GM23338 (cell line): ENCODE measurements around the gene NIBAN1. TPM values are rescaled to one million over a fixed set of nuclear protein-coding genes. Genes with fewer than 3 reads are reported as not detected.

Source experiments
- ATAC-seq: fragments of 200-7000 bp; cut with Tn5 transposase; 3 replicates; pipeline ENCODE4 v1.9.1; 2020
- DNase-seq: peaks from one replicate; pipeline ENCODE4 v3.0.0-alpha.2; 2015; ENCODE audit warnings: low spot score
- H2AFZ ChIP-seq: fragments of 200-600 bp; sonication (generic); 2 replicates; pipeline ENCODE4 v1.8.0; 2016; ENCODE audit warnings: antibody characterized with exemption, mild to moderate bottlenecking, moderate library complexity
- H3F3A ChIP-seq: fragments of 200-600 bp; sonication (generic); replicated peaks from 2 replicates; pipeline ENCODE4 v1.8.0; 2017; ENCODE audit warnings: antibody characterized with exemption, mixed run types, low read depth
- H3K27ac ChIP-seq: fragments of 200-600 bp; sonication (generic); 2 replicates; pipeline ENCODE4 v1.6.1; 2016; ENCODE audit warnings: low read depth
- H3K27me3 ChIP-seq: fragments of 200-600 bp; sonication (generic); 2 replicates; pipeline ENCODE4 v1.8.0; 2016; ENCODE audit warnings: mild to moderate bottlenecking, mixed run types, moderate library complexity; ENCODE audit not compliant: insufficient read depth
- H3K36me3 ChIP-seq: fragments of 200-600 bp; sonication (generic); 2 replicates; pipeline ENCODE4 v1.8.0; 2016; ENCODE audit warnings: mild to moderate bottlenecking; ENCODE audit not compliant: insufficient read depth
- H3K4me1 ChIP-seq: fragments of 200-600 bp; sonication (generic); 2 replicates; pipeline ENCODE4 v1.8.0; 2016; ENCODE audit warnings: mild to moderate bottlenecking, moderate library complexity; ENCODE audit not compliant: insufficient read depth
- H3K4me2 ChIP-seq: fragments of 200-600 bp; sonication (generic); 2 replicates; pipeline ENCODE4 v1.7.1; 2017; ENCODE audit warnings: mixed run types
- H3K4me3 ChIP-seq: fragments of 200-600 bp; sonication (generic); 2 replicates; pipeline ENCODE4 v1.6.1; 2016; ENCODE audit warnings: mixed run types
- H3K79me2 ChIP-seq: fragments of 200-600 bp; sonication (generic); replicated peaks from 2 replicates; pipeline ENCODE4 v1.8.0; 2017; ENCODE audit warnings: mild to moderate bottlenecking; ENCODE audit not compliant: insufficient read depth
- H3K9me2 ChIP-seq: fragments of 200-600 bp; sonication (generic); 2 replicates; pipeline ENCODE4 v1.8.0; 2017; ENCODE audit not compliant: insufficient read depth
- H4K20me1 ChIP-seq: fragments of 200-600 bp; sonication (generic); replicated peaks from 2 replicates; pipeline ENCODE4 v1.8.0; 2017; ENCODE audit warnings: mild to moderate bottlenecking; ENCODE audit not compliant: insufficient read depth
- H3K27ac Mint-ChIP-seq: 2 replicates; pipeline ENCODE4 v1.8.0; 2020; ENCODE audit warnings: inconsistent platforms, mild to moderate bottlenecking, moderate library complexity, mixed read lengths
- H3K27me3 Mint-ChIP-seq: 3 replicates; pipeline ENCODE4 v1.8.0; 2022; ENCODE audit warnings: low read depth, mild to moderate bottlenecking, moderate library complexity, mixed read lengths, inconsistent platforms; ENCODE audit not compliant: insufficient read depth, poor library complexity
- H3K36me3 Mint-ChIP-seq: 3 replicates; pipeline ENCODE4 v1.8.0; 2021; ENCODE audit warnings: low read depth, mild to moderate bottlenecking, inconsistent platforms, moderate library complexity, mixed read lengths
- H3K4me1 Mint-ChIP-seq: 3 replicates; pipeline ENCODE4 v1.8.0; 2020; ENCODE audit warnings: mild to moderate bottlenecking, inconsistent platforms, mixed read lengths
- H3K4me3 Mint-ChIP-seq: 3 replicates; pipeline ENCODE4 v1.8.0; 2021; ENCODE audit warnings: moderate library complexity, mild to moderate bottlenecking, inconsistent platforms, mixed read lengths
- H3K9me3 Mint-ChIP-seq: 3 replicates; pipeline ENCODE4 v1.8.0; 2020; ENCODE audit warnings: moderate library complexity, mild to moderate bottlenecking, inconsistent platforms, mixed read lengths
- CTCF ChIP-seq, 2 experiments: fragments of 200-600 bp in 1 of 2; sonication (generic) in 1 of 2; conservative IDR thresholded peaks; 2 replicates each; pipeline versions ENCODE4 v1.5.1 to v1.6.1; 2016 to 2017; ENCODE audit warnings: antibody characterized with exemption in 2 of 2, low read depth in 2 of 2, mild to moderate bottlenecking in 2 of 2, moderate library complexity in 1 of 2
- ETS1 ChIP-seq: IDR thresholded peaks from 2 replicates; pipeline ENCODE4 v1.6.1; 2016; ENCODE audit warnings: antibody characterized with exemption
- EZH2phosphoT487 ChIP-seq: fragments of 200-600 bp; sonication (generic); IDR thresholded peaks from one replicate; pipeline ENCODE4 v1.8.1; 2018; ENCODE audit warnings: antibody characterized with exemption; ENCODE audit not compliant: unreplicated experiment
- NANOG ChIP-seq: IDR thresholded peaks from 2 replicates; pipeline ENCODE4 v1.6.1; 2016; ENCODE audit warnings: antibody characterized with exemption, borderline replicate concordance
- POLR2AphosphoS5 ChIP-seq: IDR thresholded peaks from 2 replicates; pipeline ENCODE4 v1.6.1; 2016; ENCODE audit warnings: antibody characterized with exemption, low read depth
- STAT1 ChIP-seq: IDR thresholded peaks from one replicate; pipeline ENCODE4 v1.6.1; 2016; ENCODE audit warnings: antibody characterized with exemption; ENCODE audit not compliant: unreplicated experiment
- ZNF114 ChIP-seq: fragments of 250-450 bp; sonication (Bioruptor Pico); IDR thresholded peaks from 2 replicates; pipeline ENCODE4 v1.5.0; 2020; ENCODE audit warnings: mild to moderate bottlenecking, moderate library complexity
- ZNF462 ChIP-seq: fragments of 250-450 bp; sonication (Bioruptor Pico); IDR thresholded peaks from 2 replicates; pipeline ENCODE4 v1.5.0; 2020; ENCODE audit warnings: mild to moderate bottlenecking, moderate library complexity
- polyA plus RNA-seq: library from polyadenylated mRNA; unstranded; fragments of >200 nt; fragmentation: Nextera tagmentation; extraction: Ambion mirVana; gene quantifications from 2 replicates; pipeline ENCODE4 v1.2.1, GENCODE V29; 2016
- total RNA-seq: library from RNA; depleted of rRNA; stranded (reverse); fragments of >200 nt; shearing (Covaris generic); gene quantifications from 2 replicates; pipeline ENCODE4 v1.2.3, GENCODE V29; 2014

Gene NIBAN1
- total and polyA plus RNA-seq, 2 experiments from 2014 or later: 5.5 to 12.3 TPM

GRCh38 chr1:184965439-184965838, 8.9 kb downstream of the NIBAN1 start:
- ATAC-seq: no peak
- Histone ChIP-seq H3K79me2 (0 out of 2 replicates have a peak, but pooled peaks cover 10% of the 10 kb centered on the region), H3K27me3 (no peaks in the 10 kb centered on the region), H3K4me2 (no peak overlapping the region), H3K9me2 (no peaks in the 10 kb centered on the region), H2AFZ (no peak overlapping the region), H3F3A (no peaks in the 10 kb centered on the region), H4K20me1 (no peaks in the 10 kb centered on the region), H3K4me1 (no peaks in the 10 kb centered on the region), H3K27ac (no peak overlapping the region), H3K36me3 (no peaks in the 10 kb centered on the region), H3K4me3 (no peak overlapping the region)
- Mint-ChIP-seq H3K36me3 (no peaks in the 10 kb centered on the region; the same call in 2 of the 3 replicates), H3K27me3 (no peaks in the 10 kb centered on the region), H3K27ac (no peak overlapping the region), H3K4me1 (peaks cover 2% of the 10 kb centered on the region; the same call in 1 of the 3 replicates), H3K4me3 (no peak overlapping the region), H3K9me3 (no peaks in the 10 kb centered on the region)
- TF ChIP-seq ZNF462 (CRISPR knock-in tag) (no peak), ETS1 (no peak)
- DNase-seq: no peak

GRCh38 chr1:184959626-184960025, 14.7 kb downstream of the NIBAN1 start:
- Mint-ChIP-seq H3K36me3 (no peaks in the 10 kb centered on the region; the same call in 2 of the 3 replicates), H3K4me3 (no peak overlapping the region), H3K9me3 (no peaks in the 10 kb centered on the region), H3K27me3 (peaks cover 5% of the 10 kb centered on the region), H3K4me1 (no peaks in the 10 kb centered on the region), H3K27ac (no peak overlapping the region)
- DNase-seq: no peak
- Histone ChIP-seq H3F3A (no peaks in the 10 kb centered on the region), H3K9me2 (no peaks in the 10 kb centered on the region), H3K36me3 (no peaks in the 10 kb centered on the region), H4K20me1 (no peaks in the 10 kb centered on the region), H3K27ac (no peak overlapping the region), H2AFZ (no peak overlapping the region), H3K4me3 (no peak overlapping the region), H3K4me1 (peaks cover 3% of the 10 kb centered on the region; the same call in 1 of the 2 replicates), H3K27me3 (no peaks in the 10 kb centered on the region), H3K79me2 (no peaks in the 10 kb centered on the region), H3K4me2 (no peak overlapping the region)
- no peak for ATAC-seq
- TF ChIP-seq ETS1 (no peak), NANOG (no peak), STAT1 (no peak), ZNF114 (CRISPR knock-in tag) (no peak), CTCF (conservative IDR thresholded peaks at IDR 0.05; ENCODE audit: low read depth in 2 of 2) (no peak), EZH2phosphoT487 (no peak), POLR2AphosphoS5 (no peak)
